Loucy (cell line): ENCODE data around the gene RHOJ.

Experiments
- CTCF ChIP-seq: fragments of 200-600 bp; sonication (generic); conservative IDR thresholded peaks from 2 replicates; pipeline ENCODE4 v1.5.1; 2014; ENCODE audit warnings: mild to moderate bottlenecking, antibody characterized with exemption, low read length
- EZH2phosphoT487 ChIP-seq: fragments of 200-600 bp; IDR thresholded peaks from 2 replicates; pipeline ENCODE4 v1.6.1; 2018; ENCODE audit warnings: antibody characterized with exemption, mild to moderate bottlenecking, moderate library complexity, borderline replicate concordance

- TF ChIP-seq CTCF: no peak
- TF ChIP-seq EZH2phosphoT487: no peak
Observed at GRCh38 chr14:63286071-63286470, 81.8 kb downstream of the RHOJ start.
